ENCODE measurements around the gene DSCAM. TPM values are rescaled to one million over a fixed set of nuclear protein-coding genes. Genes with fewer than 3 reads are reported as not detected.

Gene DSCAM
- total RNA-seq, 1 donor from 2014 or later, result 2.7 TPM

DNA sequence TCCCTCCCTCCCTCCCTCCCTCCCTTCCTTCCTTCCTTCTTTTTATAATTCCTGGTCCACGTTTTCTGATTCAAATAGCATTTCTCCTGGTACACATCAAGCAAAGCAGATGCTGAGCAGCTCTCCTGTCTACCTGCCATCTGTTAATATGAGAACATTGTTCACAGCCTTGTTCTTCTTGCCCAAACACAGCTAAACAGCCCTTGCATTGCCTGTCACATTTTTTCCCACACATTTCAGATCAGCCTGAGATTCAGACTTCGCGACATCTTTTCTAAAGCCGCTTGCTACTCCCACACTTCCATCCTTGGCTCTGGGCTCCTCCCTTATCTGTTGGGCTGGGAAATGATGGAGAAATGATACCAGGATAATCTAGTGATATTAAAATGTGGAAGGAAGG lies 779.2 kb downstream of the DSCAM start:
- no peak overlapping the region for H3K4me3 Mint-ChIP-seq (ENCODE audit: low read depth)
- no peak for DNase-seq (ENCODE audit: low spot score, unreplicated experiment)
- no peak overlapping the region for H3K27ac Mint-ChIP-seq
- no peaks in the 10 kb centered on the region for H3K27me3 Mint-ChIP-seq
- H3K36me3 Mint-ChIP-seq (ENCODE audit: insufficient read depth), result no peaks in the 10 kb centered on the region
- TF ChIP-seq, protein P1, sequence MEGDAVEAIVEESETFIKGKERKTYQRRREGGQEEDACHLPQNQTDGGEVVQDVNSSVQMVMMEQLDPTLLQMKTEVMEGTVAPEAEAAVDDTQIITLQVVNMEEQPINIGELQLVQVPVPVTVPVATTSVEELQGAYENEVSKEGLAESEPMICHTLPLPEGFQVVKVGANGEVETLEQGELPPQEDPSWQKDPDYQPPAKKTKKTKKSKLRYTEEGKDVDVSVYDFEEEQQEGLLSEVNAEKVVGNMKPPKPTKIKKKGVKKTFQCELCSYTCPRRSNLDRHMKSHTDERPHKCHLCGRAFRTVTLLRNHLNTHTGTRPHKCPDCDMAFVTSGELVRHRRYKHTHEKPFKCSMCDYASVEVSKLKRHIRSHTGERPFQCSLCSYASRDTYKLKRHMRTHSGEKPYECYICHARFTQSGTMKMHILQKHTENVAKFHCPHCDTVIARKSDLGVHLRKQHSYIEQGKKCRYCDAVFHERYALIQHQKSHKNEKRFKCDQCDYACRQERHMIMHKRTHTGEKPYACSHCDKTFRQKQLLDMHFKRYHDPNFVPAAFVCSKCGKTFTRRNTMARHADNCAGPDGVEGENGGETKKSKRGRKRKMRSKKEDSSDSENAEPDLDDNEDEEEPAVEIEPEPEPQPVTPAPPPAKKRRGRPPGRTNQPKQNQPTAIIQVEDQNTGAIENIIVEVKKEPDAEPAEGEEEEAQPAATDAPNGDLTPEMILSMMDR (IDR thresholded peaks at IDR 0.05; ENCODE audit: unreplicated experiment), result no peak
- no peaks in the 10 kb centered on the region for H3K9me3 Mint-ChIP-seq (ENCODE audit: low read depth)
- no peaks in the 10 kb centered on the region for H3K4me1 Mint-ChIP-seq (ENCODE audit: low read depth)

DNA sequence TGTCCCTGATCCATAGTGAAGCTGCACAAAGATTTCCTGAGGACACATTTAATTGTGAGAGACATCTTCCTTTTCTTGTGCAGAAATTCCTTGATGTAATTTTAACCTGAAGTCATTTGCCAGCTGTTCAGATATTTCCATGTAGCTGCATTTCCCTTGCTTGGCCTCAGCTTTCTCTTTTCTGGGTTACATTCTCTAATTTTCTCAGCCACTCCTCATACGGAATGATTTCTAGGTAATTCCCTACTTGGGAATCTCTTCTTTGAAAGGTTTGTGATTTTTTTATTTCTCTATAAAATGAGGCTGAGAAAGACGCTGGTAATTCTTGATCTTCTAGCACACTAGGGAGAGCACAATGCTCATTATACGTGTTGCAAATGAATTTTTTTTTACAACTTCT lies 780.7 kb downstream of the DSCAM start:
- H3K27me3 Mint-ChIP-seq, result no peaks in the 10 kb centered on the region
- no peak for DNase-seq (ENCODE audit: low spot score, unreplicated experiment)
- H3K27ac Mint-ChIP-seq, result no peak overlapping the region
- H3K9me3 Mint-ChIP-seq (ENCODE audit: low read depth), result no peaks in the 10 kb centered on the region
- no peaks in the 10 kb centered on the region for H3K4me1 Mint-ChIP-seq (ENCODE audit: low read depth)
- TF ChIP-seq, protein P1 (IDR thresholded peaks at IDR 0.05; ENCODE audit: unreplicated experiment), result no peak
- no peaks in the 10 kb centered on the region for H3K36me3 Mint-ChIP-seq (ENCODE audit: insufficient read depth)
- no peak overlapping the region for H3K4me3 Mint-ChIP-seq (ENCODE audit: low read depth)

DNA sequence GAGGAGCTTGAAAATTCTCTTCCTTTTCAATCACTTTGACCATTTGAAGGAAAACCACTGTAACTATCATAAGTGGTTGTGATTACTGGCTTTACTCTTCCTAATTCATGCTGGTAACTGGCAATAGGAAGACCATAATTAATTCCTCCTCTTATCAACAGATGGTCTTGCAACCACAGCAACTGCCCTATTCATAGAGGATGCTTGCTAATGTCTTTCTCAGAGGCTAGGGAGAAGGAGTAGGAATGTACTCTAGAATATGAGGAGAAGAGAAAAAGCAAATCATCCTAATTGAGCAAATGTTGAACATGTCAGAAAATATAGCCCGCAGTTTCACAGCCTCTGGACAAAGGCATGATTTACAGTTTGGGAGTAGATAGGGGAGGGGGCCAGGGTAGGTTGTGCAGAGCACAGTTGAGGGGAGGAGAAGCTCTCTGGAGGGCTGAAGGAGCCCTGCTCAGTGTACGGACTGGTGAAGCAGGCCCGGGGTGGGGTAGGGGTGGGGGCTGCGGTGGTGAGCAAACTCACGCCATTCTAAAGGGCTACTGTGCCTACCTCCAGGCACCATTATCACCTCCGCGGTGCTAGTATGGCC lies 786.8 kb downstream of the DSCAM start:
- no peak overlapping the region for H3K4me3 Mint-ChIP-seq (ENCODE audit: low read depth)
- no peaks in the 10 kb centered on the region for H3K9me3 Mint-ChIP-seq (ENCODE audit: low read depth)
- no peak for DNase-seq (ENCODE audit: low spot score, unreplicated experiment)
- no peak overlapping the region for H3K27ac Mint-ChIP-seq
- no peaks in the 10 kb centered on the region for H3K27me3 Mint-ChIP-seq
- TF ChIP-seq, protein P1 (IDR thresholded peaks at IDR 0.05; ENCODE audit: unreplicated experiment), result no peak
- no peaks in the 10 kb centered on the region for H3K4me1 Mint-ChIP-seq (ENCODE audit: low read depth)
- H3K36me3 Mint-ChIP-seq (ENCODE audit: insufficient read depth), result peaks cover 4% of the 10 kb centered on the region

DNA sequence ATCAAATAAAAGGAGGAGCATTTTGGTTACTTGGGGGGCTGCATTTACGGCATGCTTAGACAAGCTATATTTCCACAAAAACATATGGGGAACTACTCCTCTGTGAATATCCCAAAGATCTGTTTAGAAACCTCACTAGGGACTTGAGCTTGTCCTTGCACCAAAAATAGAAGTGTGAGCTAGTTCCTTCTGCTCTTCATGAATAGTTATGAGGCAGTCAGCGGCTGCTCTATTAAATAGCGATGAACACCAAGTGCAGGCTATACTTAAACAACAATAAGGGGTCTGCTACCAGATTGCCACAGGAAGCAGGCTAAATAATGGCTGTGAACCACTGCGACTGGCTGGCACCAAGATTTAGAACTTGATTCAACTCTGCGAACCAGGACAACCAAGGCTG lies 789.6 kb downstream of the DSCAM start:
- DNase-seq (ENCODE audit: low spot score, unreplicated experiment), result no peak
- Mint-ChIP-seq H3K36me3 (ENCODE audit: insufficient read depth) (peaks cover 8% of the 10 kb centered on the region), H3K27me3 (no peaks in the 10 kb centered on the region), H3K4me1 (ENCODE audit: low read depth) (peaks cover 2% of the 10 kb centered on the region), H3K4me3 (ENCODE audit: low read depth) (no peak overlapping the region), H3K9me3 (ENCODE audit: low read depth) (no peaks in the 10 kb centered on the region), H3K27ac (no peak overlapping the region)
- TF ChIP-seq, protein P1 (IDR thresholded peaks at IDR 0.05; ENCODE audit: unreplicated experiment), result no peak

DNA sequence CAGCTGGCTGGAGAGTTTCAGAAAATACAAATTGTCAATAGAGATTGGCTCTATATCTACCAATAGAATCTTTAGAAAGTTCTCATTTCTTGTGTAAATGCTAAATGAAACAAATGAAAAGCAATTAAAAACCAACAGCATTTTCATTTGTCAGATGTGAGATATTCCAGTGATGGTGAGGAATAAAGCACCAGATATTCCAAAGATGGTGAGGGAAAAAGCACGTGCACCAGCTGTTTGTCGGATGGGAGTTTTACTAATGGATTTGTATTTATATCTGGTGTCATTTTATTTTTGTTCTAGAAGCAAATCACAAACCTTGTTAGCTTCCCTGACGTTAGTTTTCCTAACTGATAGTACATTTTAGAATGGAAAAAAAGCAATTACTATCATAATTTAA lies 790.9 kb downstream of the DSCAM start:
- TF ChIP-seq, protein P1 (IDR thresholded peaks at IDR 0.05; ENCODE audit: unreplicated experiment), result no peak
- no peak overlapping the region for H3K4me3 Mint-ChIP-seq (ENCODE audit: low read depth)
- H3K36me3 Mint-ChIP-seq (ENCODE audit: insufficient read depth), result peaks cover 8% of the 10 kb centered on the region
- H3K27me3 Mint-ChIP-seq, result no peaks in the 10 kb centered on the region
- no peak for DNase-seq (ENCODE audit: low spot score, unreplicated experiment)
- peaks cover 2% of the 10 kb centered on the region for H3K4me1 Mint-ChIP-seq (ENCODE audit: low read depth)
- H3K27ac Mint-ChIP-seq, result no peak overlapping the region
- no peaks in the 10 kb centered on the region for H3K9me3 Mint-ChIP-seq (ENCODE audit: low read depth)
